Measurements from ENCODE around the gene AKAIN1. TPM values are rescaled to one million over a fixed set of nuclear protein-coding genes. Genes with fewer than 3 reads are reported as not detected.

Gene AKAIN1
- total and polyA plus RNA-seq, 10 of the 15 experiments (the other 5 are each of a cell fraction or from before 2014, with no cell fraction given): not detected

DNA sequence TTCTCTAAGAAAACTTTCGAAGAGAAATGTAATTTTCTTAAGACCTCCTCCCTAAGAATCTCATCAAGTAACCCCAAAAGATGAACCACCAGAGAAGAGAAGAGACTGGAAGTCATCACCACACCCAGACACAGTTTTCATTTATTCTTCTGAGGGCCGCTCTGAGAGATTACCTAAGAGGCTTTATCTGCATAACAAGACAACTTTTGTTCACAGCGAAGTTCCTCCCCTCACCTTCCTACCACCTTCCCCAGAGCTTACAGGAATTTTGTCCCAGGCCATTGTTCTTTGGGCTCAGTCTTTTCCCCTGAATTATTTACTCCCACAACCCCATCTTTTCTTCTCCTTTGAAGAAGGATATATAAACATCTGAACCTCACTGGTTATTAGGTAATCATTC, 92.8 kb downstream of the AKAIN1 start:
- Histone ChIP-seq H3K4me3 (no peak overlapping the region), H3K27me3 (replicated peaks in 1 of 2; ENCODE audit: control insufficient read depth in 2 of 2, insufficient read depth in 2 of 2, low read length in 1 of 2) (no peaks in the 10 kb centered on the region; a peak in 1 of 4 replicates), H2AFZ (ENCODE audit: control insufficient read depth, low read depth, low read length) (no peak overlapping the region), H3K36me3 (ENCODE audit: control insufficient read depth in 2 of 2, insufficient read depth in 2 of 2, low read length in 1 of 2) (no peaks in the 10 kb centered on the region), H3K4me1 (ENCODE audit: control insufficient read depth, insufficient read depth, low read length) (no peaks in the 10 kb centered on the region), H3K27ac (ENCODE audit: control insufficient read depth, insufficient read depth) (no peak overlapping the region), H3K79me2 (ENCODE audit: control insufficient read depth, insufficient read depth, low read length) (no peaks in the 10 kb centered on the region), H3K4me2 (ENCODE audit: control insufficient read depth, insufficient read depth) (no peak overlapping the region), H4K20me1 (ENCODE audit: control insufficient read depth, insufficient read depth) (no peaks in the 10 kb centered on the region), H3K9ac (ENCODE audit: control insufficient read depth, insufficient read depth, low read length) (no peak overlapping the region), H3K9me3 (replicated peaks; ENCODE audit: control insufficient read depth, insufficient read depth, low read length) (no peaks in the 10 kb centered on the region)
- no TSS peak for BruUV-seq (replicated peaks)
- intact Hi-C loops (cut with micrococcal nuclease; ENCODE audit: unreplicated experiment): no loop called here
- ChIA-PET POLR2A (no interaction called here), CTCF (interaction anchor here (1.2 to 1.5 kb wide), 2 partner anchors 31 to 36 kb away, joined by 3 to 7 read pairs; no protein-coding TSS in a partner anchor), RAD21 (ENCODE audit: unreplicated experiment) (no interaction called here), SMC1A (ENCODE audit: uncharacterized antibody, unreplicated experiment) (no interaction called here)
- WGBS (ENCODE audit: insufficient coverage, insufficient replicate concordance, low lambda C conversion rate, missing lambda C conversion rate): 13% methylated on average over 3 of the region's 3 CpGs
- DNase-seq (ENCODE audit: low read depth, low spot score) (no peak), FAIRE-seq (no peak), ATAC-seq (no peak)
- in situ Hi-C loops (cut with MboI): no loop called here
- TF ChIP-seq SIX5 (IDR thresholded peaks at IDR 0.05; ENCODE audit: low read depth, low read length, severe bottlenecking) (no peak), TBL1XR1 (IDR thresholded peaks at IDR 0.05; ENCODE audit: low read depth, low read length) (no peak), STAT3 (IDR thresholded peaks at IDR 0.05; ENCODE audit: low read depth, low read length) (no peak), CREB1 (IDR thresholded peaks at IDR 0.05; ENCODE audit: low read depth) (no peak), EED (IDR thresholded peaks at IDR 0.05; ENCODE audit: low read depth) (no peak), GATAD2B (conservative IDR thresholded peaks at IDR 0.05; ENCODE audit: low read depth) (no peak), FOXK2 (IDR thresholded peaks at IDR 0.05) (no peak), EP300 (IDR thresholded peaks at IDR 0.05; ENCODE audit: borderline replicate concordance in 1 of 2, control insufficient read depth in 1 of 2, low read depth in 2 of 2, low read length in 2 of 2) (no peak)
- TF ChIP-seq, protein P1, sequence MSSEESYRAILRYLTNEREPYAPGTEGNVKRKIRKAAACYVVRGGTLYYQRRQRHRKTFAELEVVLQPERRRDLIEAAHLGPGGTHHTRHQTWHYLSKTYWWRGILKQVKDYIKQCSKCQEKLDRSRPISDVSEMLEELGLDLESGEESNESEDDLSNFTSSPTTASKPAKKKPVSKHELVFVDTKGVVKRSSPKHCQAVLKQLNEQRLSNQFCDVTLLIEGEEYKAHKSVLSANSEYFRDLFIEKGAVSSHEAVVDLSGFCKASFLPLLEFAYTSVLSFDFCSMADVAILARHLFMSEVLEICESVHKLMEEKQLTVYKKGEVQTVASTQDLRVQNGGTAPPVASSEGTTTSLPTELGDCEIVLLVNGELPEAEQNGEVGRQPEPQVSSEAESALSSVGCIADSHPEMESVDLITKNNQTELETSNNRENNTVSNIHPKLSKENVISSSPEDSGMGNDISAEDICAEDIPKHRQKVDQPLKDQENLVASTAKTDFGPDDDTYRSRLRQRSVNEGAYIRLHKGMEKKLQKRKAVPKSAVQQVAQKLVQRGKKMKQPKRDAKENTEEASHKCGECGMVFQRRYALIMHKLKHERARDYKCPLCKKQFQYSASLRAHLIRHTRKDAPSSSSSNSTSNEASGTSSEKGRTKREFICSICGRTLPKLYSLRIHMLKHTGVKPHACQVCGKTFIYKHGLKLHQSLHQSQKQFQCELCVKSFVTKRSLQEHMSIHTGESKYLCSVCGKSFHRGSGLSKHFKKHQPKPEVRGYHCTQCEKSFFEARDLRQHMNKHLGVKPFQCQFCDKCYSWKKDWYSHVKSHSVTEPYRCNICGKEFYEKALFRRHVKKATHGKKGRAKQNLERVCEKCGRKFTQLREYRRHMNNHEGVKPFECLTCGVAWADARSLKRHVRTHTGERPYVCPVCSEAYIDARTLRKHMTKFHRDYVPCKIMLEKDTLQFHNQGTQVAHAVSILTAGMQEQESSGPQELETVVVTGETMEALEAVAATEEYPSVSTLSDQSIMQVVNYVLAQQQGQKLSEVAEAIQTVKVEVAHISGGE (CRISPR knock-in tag; IDR thresholded peaks at IDR 0.05): no peak
- TF ChIP-seq, protein P2, sequence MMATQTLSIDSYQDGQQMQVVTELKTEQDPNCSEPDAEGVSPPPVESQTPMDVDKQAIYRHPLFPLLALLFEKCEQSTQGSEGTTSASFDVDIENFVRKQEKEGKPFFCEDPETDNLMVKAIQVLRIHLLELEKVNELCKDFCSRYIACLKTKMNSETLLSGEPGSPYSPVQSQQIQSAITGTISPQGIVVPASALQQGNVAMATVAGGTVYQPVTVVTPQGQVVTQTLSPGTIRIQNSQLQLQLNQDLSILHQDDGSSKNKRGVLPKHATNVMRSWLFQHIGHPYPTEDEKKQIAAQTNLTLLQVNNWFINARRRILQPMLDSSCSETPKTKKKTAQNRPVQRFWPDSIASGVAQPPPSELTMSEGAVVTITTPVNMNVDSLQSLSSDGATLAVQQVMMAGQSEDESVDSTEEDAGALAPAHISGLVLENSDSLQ (IDR thresholded peaks at IDR 0.05): no peak
- TF ChIP-seq, protein P3, sequence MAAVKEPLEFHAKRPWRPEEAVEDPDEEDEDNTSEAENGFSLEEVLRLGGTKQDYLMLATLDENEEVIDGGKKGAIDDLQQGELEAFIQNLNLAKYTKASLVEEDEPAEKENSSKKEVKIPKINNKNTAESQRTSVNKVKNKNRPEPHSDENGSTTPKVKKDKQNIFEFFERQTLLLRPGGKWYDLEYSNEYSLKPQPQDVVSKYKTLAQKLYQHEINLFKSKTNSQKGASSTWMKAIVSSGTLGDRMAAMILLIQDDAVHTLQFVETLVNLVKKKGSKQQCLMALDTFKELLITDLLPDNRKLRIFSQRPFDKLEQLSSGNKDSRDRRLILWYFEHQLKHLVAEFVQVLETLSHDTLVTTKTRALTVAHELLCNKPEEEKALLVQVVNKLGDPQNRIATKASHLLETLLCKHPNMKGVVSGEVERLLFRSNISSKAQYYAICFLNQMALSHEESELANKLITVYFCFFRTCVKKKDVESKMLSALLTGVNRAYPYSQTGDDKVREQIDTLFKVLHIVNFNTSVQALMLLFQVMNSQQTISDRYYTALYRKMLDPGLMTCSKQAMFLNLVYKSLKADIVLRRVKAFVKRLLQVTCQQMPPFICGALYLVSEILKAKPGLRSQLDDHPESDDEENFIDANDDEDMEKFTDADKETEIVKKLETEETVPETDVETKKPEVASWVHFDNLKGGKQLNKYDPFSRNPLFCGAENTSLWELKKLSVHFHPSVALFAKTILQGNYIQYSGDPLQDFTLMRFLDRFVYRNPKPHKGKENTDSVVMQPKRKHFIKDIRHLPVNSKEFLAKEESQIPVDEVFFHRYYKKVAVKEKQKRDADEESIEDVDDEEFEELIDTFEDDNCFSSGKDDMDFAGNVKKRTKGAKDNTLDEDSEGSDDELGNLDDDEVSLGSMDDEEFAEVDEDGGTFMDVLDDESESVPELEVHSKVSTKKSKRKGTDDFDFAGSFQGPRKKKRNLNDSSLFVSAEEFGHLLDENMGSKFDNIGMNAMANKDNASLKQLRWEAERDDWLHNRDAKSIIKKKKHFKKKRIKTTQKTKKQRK (IDR thresholded peaks at IDR 0.05; ENCODE audit: low read depth, low read length): no peak
- TF ChIP-seq, protein P4, sequence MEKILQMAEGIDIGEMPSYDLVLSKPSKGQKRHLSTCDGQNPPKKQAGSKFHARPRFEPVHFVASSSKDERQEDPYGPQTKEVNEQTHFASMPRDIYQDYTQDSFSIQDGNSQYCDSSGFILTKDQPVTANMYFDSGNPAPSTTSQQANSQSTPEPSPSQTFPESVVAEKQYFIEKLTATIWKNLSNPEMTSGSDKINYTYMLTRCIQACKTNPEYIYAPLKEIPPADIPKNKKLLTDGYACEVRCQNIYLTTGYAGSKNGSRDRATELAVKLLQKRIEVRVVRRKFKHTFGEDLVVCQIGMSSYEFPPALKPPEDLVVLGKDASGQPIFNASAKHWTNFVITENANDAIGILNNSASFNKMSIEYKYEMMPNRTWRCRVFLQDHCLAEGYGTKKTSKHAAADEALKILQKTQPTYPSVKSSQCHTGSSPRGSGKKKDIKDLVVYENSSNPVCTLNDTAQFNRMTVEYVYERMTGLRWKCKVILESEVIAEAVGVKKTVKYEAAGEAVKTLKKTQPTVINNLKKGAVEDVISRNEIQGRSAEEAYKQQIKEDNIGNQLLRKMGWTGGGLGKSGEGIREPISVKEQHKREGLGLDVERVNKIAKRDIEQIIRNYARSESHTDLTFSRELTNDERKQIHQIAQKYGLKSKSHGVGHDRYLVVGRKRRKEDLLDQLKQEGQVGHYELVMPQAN (conservative IDR thresholded peaks at IDR 0.05): no peak

Data from GM12878 (cell line).